HCT116 (cell line): ENCODE results near the gene DERL3. TPM values are rescaled to one million over a fixed set of nuclear protein-coding genes. Genes with fewer than 3 reads are reported as not detected.

ENCODE experiments used
- ATAC-seq: fragments of 200-7000 bp; cut with Tn5 transposase; 2 replicates; pipeline ENCODE4 v1.9.1; 2020; ENCODE audit warnings: mild to moderate bottlenecking, moderate library complexity
- BruUV-seq: library from RNA; stranded (reverse); fragments of 400-500 nt; replicated peaks from 2 replicates; lab custom pipeline; 2021; lab: Mats Ljungman, UMichigan
- CTCF ChIA-PET: fragments of 300-600 bp; sonication (Branson Sonifier 250); formaldehyde crosslinking; loops from one replicate; lab custom pipeline; 2021; ENCODE audit warnings: antibody characterized with exemption; lab: Charles Lee
- POLR2A ChIA-PET: fragments of 300-600, 350-600 bp; sonication (Branson Sonifier 250); formaldehyde crosslinking; loops from one replicate; lab custom pipeline; 2021; ENCODE audit warnings: antibody characterized with exemption; lab: Charles Lee
- RAD21 ChIA-PET, 2 experiments: fragments of 300-600 bp; sonication (Branson Sonifier 250); formaldehyde crosslinking; loops; one replicate each; lab custom pipeline; 2023; ENCODE audit warnings: low total read pairs in 2 of 2; ENCODE audit not compliant: uncharacterized antibody in 2 of 2, unreplicated experiment in 2 of 2, low non-redundant PET in 1 of 2; lab: Charles Lee
- DNase-seq: peaks from one replicate; pipeline ENCODE4 v3.0.0-alpha.2; 2010; ENCODE audit warnings: low read depth, low spot score
- H2AFZ ChIP-seq: fragments of 200-600 bp; shearing (Covaris generic), sonication (generic); 2 replicates; pipeline ENCODE4 v1.6.1; 2017; ENCODE audit warnings: low read depth, mixed run types, mixed read lengths, antibody characterized with exemption, low read length; ENCODE audit not compliant: poor library complexity, severe bottlenecking
- H3K27ac ChIP-seq: 2 replicates; pipeline ENCODE4 v1.5.1; 2012; ENCODE audit warnings: low read depth, low read length
- H3K27me3 ChIP-seq: fragments of 200-600 bp; sonication (generic); 2 replicates; pipeline ENCODE4 v1.6.1; 2016; ENCODE audit warnings: mixed run types, low read length, mixed read lengths; ENCODE audit not compliant: insufficient read depth
- H3K36me3 ChIP-seq, 2 experiments: fragments of 200-500 bp in 1 of 2; fragments of 200-600 bp in 1 of 2; sonication (Bioruptor generic) in 1 of 2; sonication (generic) in 1 of 2; 2 replicates each; pipeline versions ENCODE4 v1.5.1 to v1.6.1; 2014 to 2016; ENCODE audit warnings: low read length in 2 of 2, inconsistent platforms in 1 of 2, mixed read lengths in 1 of 2, mixed run types in 1 of 2; ENCODE audit not compliant: insufficient read depth in 2 of 2, control insufficient read depth in 1 of 2
- H3K4me1 ChIP-seq, 2 experiments: fragments of 200-600 bp in 1 of 2; sonication (generic) in 1 of 2; 2 replicates each; pipeline versions ENCODE4 v1.5.1 to v1.6.1; 2012 to 2017; ENCODE audit warnings: low read length in 2 of 2, inconsistent platforms in 1 of 2, mild to moderate bottlenecking in 1 of 2, mixed read lengths in 1 of 2, mixed run types in 1 of 2, moderate library complexity in 1 of 2; ENCODE audit not compliant: insufficient read depth in 2 of 2, control insufficient read depth in 1 of 2
- H3K4me2 ChIP-seq: fragments of 200-600 bp; sonication (generic); 2 replicates; pipeline ENCODE4 v1.6.1; 2017; ENCODE audit warnings: mixed run types, low read length, mixed read lengths
- H3K4me3 ChIP-seq, 2 experiments: fragments of 200-600 bp in 1 of 2; sonication (generic) in 1 of 2; replicated peaks in 1 of 2; 2 replicates each; pipeline ENCODE4 v1.5.1; 2011 to 2016; ENCODE audit warnings: low read length in 2 of 2, control low read depth in 1 of 2, low read depth in 1 of 2, mild to moderate bottlenecking in 1 of 2, mixed read lengths in 1 of 2, mixed run types in 1 of 2
- H3K79me2 ChIP-seq: fragments of 200-600 bp; sonication (generic); 2 replicates; pipeline ENCODE4 v1.6.1; 2017; ENCODE audit warnings: mild to moderate bottlenecking, mixed run types, low read length, moderate library complexity, mixed read lengths; ENCODE audit not compliant: insufficient read depth
- H3K9ac ChIP-seq: fragments of 200-600 bp; sonication (generic); 2 replicates; pipeline ENCODE4 v1.6.1; 2016; ENCODE audit warnings: low read length, mixed read lengths
- H3K9me2 ChIP-seq: fragments of 200-600 bp; sonication (generic), shearing (Covaris generic); 2 replicates; pipeline ENCODE4 v1.6.1; 2017; ENCODE audit warnings: mixed run types, mild to moderate bottlenecking, moderate library complexity; ENCODE audit not compliant: insufficient read depth
- H3K9me3 ChIP-seq, 2 experiments: fragments of 200-500 bp in 1 of 2; fragments of 200-600 bp in 1 of 2; sonication (Bioruptor generic) in 1 of 2; sonication (generic) in 1 of 2; 2 replicates each; pipeline ENCODE4 v1.6.1; 2014 to 2017; ENCODE audit warnings: low read length in 2 of 2, mixed read lengths in 2 of 2, inconsistent platforms in 1 of 2, low read depth in 1 of 2, mild to moderate bottlenecking in 1 of 2, mixed run types in 1 of 2, moderate library complexity in 1 of 2; ENCODE audit not compliant: control insufficient read depth in 1 of 2, insufficient read depth in 1 of 2
- H4K20me1 ChIP-seq: fragments of 200-600 bp; sonication (generic), shearing (Covaris generic); 2 replicates; pipeline ENCODE4 v1.6.1; 2017; ENCODE audit warnings: mixed run types, mild to moderate bottlenecking, moderate library complexity; ENCODE audit not compliant: insufficient read depth
- ATF3 ChIP-seq: IDR thresholded peaks from 2 replicates; pipeline ENCODE4 v1.6.1; 2012
- CBX3 ChIP-seq: IDR thresholded peaks from 2 replicates; pipeline ENCODE4 v1.6.1; 2012; ENCODE audit warnings: low read depth
- CEBPB ChIP-seq: IDR thresholded peaks from 2 replicates; pipeline ENCODE4 v1.6.1; 2012; ENCODE audit warnings: low read depth
- CTCF ChIP-seq, 3 experiments: fragments of 200-600 bp in 1 of 3; sonication (generic) in 1 of 3; IDR thresholded peaks in 2 of 3; conservative IDR thresholded peaks in 1 of 3; 2 replicates each; pipeline ENCODE4 v1.5.1; 2012 to 2017; ENCODE audit warnings: low read depth in 2 of 3, low read length in 2 of 3, antibody characterized with exemption in 1 of 3, borderline replicate concordance in 1 of 3, control low read depth in 1 of 3, mild to moderate bottlenecking in 1 of 3, mixed read lengths in 1 of 3, mixed run types in 1 of 3, moderate library complexity in 1 of 3; ENCODE audit not compliant: insufficient read depth in 1 of 3
- EGR1 ChIP-seq: IDR thresholded peaks from 2 replicates; pipeline ENCODE4 v1.6.1; 2012; ENCODE audit warnings: low read depth
- ELF1 ChIP-seq: IDR thresholded peaks from 2 replicates; pipeline ENCODE4 v1.6.1; 2012; ENCODE audit warnings: low read depth, borderline replicate concordance
- EZH2 ChIP-seq: fragments of 200-600 bp; sonication (generic); IDR thresholded peaks from 2 replicates; pipeline ENCODE4 v1.6.1; 2017; ENCODE audit warnings: antibody characterized with exemption, mixed run types
- EZH2phosphoT487 ChIP-seq: fragments of 200-600 bp; IDR thresholded peaks from 2 replicates; pipeline ENCODE4 v1.6.1; 2018; ENCODE audit warnings: antibody characterized with exemption, borderline replicate concordance
- JUND ChIP-seq: IDR thresholded peaks from 2 replicates; pipeline ENCODE4 v1.6.1; 2012
- MAX ChIP-seq: IDR thresholded peaks from 2 replicates; pipeline ENCODE4 v1.6.1; 2012
- POLR2A ChIP-seq: IDR thresholded peaks from 2 replicates; pipeline ENCODE4 v1.7.0; 2011; ENCODE audit warnings: borderline replicate concordance; ENCODE audit not compliant: insufficient read depth, insufficient read length; ENCODE audit errors: extremely low read depth
- REST ChIP-seq: IDR thresholded peaks from 2 replicates; pipeline ENCODE4 v1.6.1; 2012; ENCODE audit warnings: low read depth
- SIN3A ChIP-seq: IDR thresholded peaks from 2 replicates; pipeline ENCODE4 v1.6.1; 2012; ENCODE audit warnings: low read depth
- SP1 ChIP-seq: IDR thresholded peaks from 2 replicates; pipeline ENCODE4 v1.6.1; 2012; ENCODE audit warnings: low read depth
- SRF ChIP-seq: IDR thresholded peaks from 2 replicates; pipeline ENCODE4 v1.6.1; 2012; ENCODE audit warnings: low read depth
- TCF7L2 ChIP-seq: IDR thresholded peaks from 2 replicates; pipeline ENCODE4 v1.7.0; 2011; ENCODE audit warnings: borderline replicate concordance, inconsistent platforms; ENCODE audit not compliant: insufficient read depth, insufficient read length; ENCODE audit errors: extremely low read depth
- YY1 ChIP-seq: IDR thresholded peaks from 2 replicates; pipeline ENCODE4 v1.6.1; 2011; ENCODE audit warnings: low read length, low read depth, moderate library complexity, mild to moderate bottlenecking; ENCODE audit not compliant: insufficient replicate concordance; ENCODE audit errors: extremely low read depth
- ZBTB33 ChIP-seq: IDR thresholded peaks from 2 replicates; pipeline ENCODE4 v1.6.1; 2011; ENCODE audit warnings: mild to moderate bottlenecking, low read length, moderate library complexity; ENCODE audit not compliant: insufficient replicate concordance; ENCODE audit errors: extremely low read depth
- ZNF274 ChIP-seq: fragments of 200-500 bp; sonication (Bioruptor generic); IDR thresholded peaks from 2 replicates; pipeline ENCODE4 v1.6.1; 2014; ENCODE audit warnings: mild to moderate bottlenecking, low read depth, low read length, inconsistent platforms
- intact Hi-C: fragments of 100-400 bp; cut with micrococcal nuclease; formaldehyde crosslinking; loops from 2 replicates; pipeline ENCODE4 v1.10.0; 2022
- total RNA-seq: library from RNA; stranded (reverse); gene quantifications from one replicate; pipeline ENCODE4 v1.2.1, GENCODE V29; 2021; ENCODE audit not compliant: unreplicated experiment

The DERL3 gene
- total RNA-seq, 1 experiment from 2014 or later, result not detected

GRCh38 chr22:23847310-23847920 is 8.6 kb upstream of the DERL3 start:
- POLR2A ChIA-PET, result no interaction called here
- H3K36me3 ChIP-seq, result no peaks in the 10 kb centered on the region
- ATAC-seq (no peak), DNase-seq (no peak)
- no peaks in the 10 kb centered on the region for H3K27me3 ChIP-seq
- CTCF ChIA-PET, result interaction anchor here (0.7 to 1.1 kb wide), 2 partner anchors 10 to 302 kb away, joined by 3 read pairs; partner anchors contain the start of gene SLC2A11
- H4K20me1 ChIP-seq, result no peaks in the 10 kb centered on the region
- H3K9me3 ChIP-seq, result no peaks in the 10 kb centered on the region
- TF ChIP-seq YY1 (no peak), TCF7L2 (no peak), ZBTB33 (no peak), ELF1 (no peak), ZNF274 (no peak), CTCF (IDR thresholded peaks at IDR 0.05 in 2 of 3, conservative IDR thresholded peaks at IDR 0.05 in 1 of 3; ENCODE audit: borderline replicate concordance in 1 of 3, insufficient read depth in 1 of 3, low read depth in 2 of 3, low read length in 2 of 3) (no peak), CEBPB (no peak), ATF3 (no peak), SIN3A (no peak), SRF (no peak), EGR1 (no peak), REST (no peak), EZH2phosphoT487 (no peak), SP1 (no peak), MAX (no peak), POLR2A (no peak), JUND (no peak), EZH2 (no peak), CBX3 (no peak)
- TF ChIP-seq, all 23 proteins: peak for 0
- H3K4me1 ChIP-seq, result peaks cover 2 to 12% of the 10 kb centered on the region in 2 experiments; a peak in 2 of 4 replicates
- no TSS peak for BruUV-seq
- no peak overlapping the region for H3K27ac ChIP-seq
- H3K9ac ChIP-seq, result no peak overlapping the region
- intact Hi-C loops, result loop anchor here (5.0 to 10.0 kb wide), 3 partner anchors 80 to 533 kb away; partner anchors contain the start of gene CHCHD10
- H3K4me3 ChIP-seq, result no peak overlapping the region
- no peaks in the 10 kb centered on the region for H3K79me2 ChIP-seq
- H3K4me2 ChIP-seq, result no peak overlapping the region
- H3K9me2 ChIP-seq, result no peaks in the 10 kb centered on the region
- RAD21 ChIA-PET, result no interaction called here
- no peak overlapping the region for H2AFZ ChIP-seq
